HUES64 (cell line): ENCODE measurements around the gene MIA2.
"Not testable (repeated sequence)": the region's sequence is repeated elsewhere in the genome, so short reads cannot be mapped to it uniquely, and the experiment has no call there.

Experiments
- H3K27ac ChIP-seq: 2 replicates; pipeline ENCODE4 v1.7.0; 2013; ENCODE audit warnings: low read depth, low read length, inconsistent platforms
- H3K27me3 ChIP-seq: 2 replicates; pipeline ENCODE4 v1.6.1; 2013; ENCODE audit warnings: mild to moderate bottlenecking, low read length; ENCODE audit not compliant: insufficient read depth
- H3K36me3 ChIP-seq: 2 replicates; pipeline ENCODE4 v1.6.1; 2013; ENCODE audit warnings: mild to moderate bottlenecking, low read length; ENCODE audit not compliant: insufficient read depth
- H3K4me1 ChIP-seq: 2 replicates; pipeline ENCODE4 v1.6.1; 2013; ENCODE audit warnings: mild to moderate bottlenecking, low read length, moderate library complexity; ENCODE audit not compliant: insufficient read depth
- H3K4me3 ChIP-seq: 2 replicates; pipeline ENCODE4 v1.5.1; 2013; ENCODE audit warnings: mild to moderate bottlenecking, low read length, moderate library complexity
- H3K9ac ChIP-seq: 2 replicates; pipeline ENCODE4 v1.6.1; 2013; ENCODE audit warnings: mild to moderate bottlenecking, low read depth, low read length
- H3K9me3 ChIP-seq: 2 replicates; pipeline ENCODE4 v1.6.1; 2013; ENCODE audit warnings: low read depth, low read length; ENCODE audit not compliant: insufficient read depth
- WGBS: fragments of 150-250, 120-280 bp; methylation state at CpG from one replicate; pipeline ENCODE4 v1.1.7; 2013; ENCODE audit warnings: missing lambda C conversion rate; 5-methylcytosine and 5-hydroxymethylcytosine counted together

Gene MIA2

GRCh38 chr14:39275395-39275794 is 41.7 kb downstream of the MIA2 start:
- peaks cover 10% of the 10 kb centered on the region; the same call in 1 of the 2 replicates for H3K36me3 ChIP-seq
- WGBS, result 95% methylated on average over 5 of the region's 5 CpGs
- H3K9ac ChIP-seq, result no peak overlapping the region
- H3K9me3 ChIP-seq, result peaks cover 18% of the 10 kb centered on the region
- H3K27me3 ChIP-seq, result no peaks in the 10 kb centered on the region
- no peak overlapping the region for H3K4me3 ChIP-seq
- H3K4me1 ChIP-seq, result no peaks in the 10 kb centered on the region
- H3K27ac ChIP-seq, result no peak overlapping the region

- H3K9ac ChIP-seq, result no peak overlapping the region
- no peaks in the 10 kb centered on the region for H3K27me3 ChIP-seq
- peaks cover 15% of the 10 kb centered on the region for H3K9me3 ChIP-seq
- no peak overlapping the region for H3K4me3 ChIP-seq
- 83% methylated on average over 1 of the region's 1 CpG for WGBS
- no peaks in the 10 kb centered on the region for H3K4me1 ChIP-seq
- peaks cover 10% of the 10 kb centered on the region; the same call in 1 of the 2 replicates for H3K36me3 ChIP-seq
- H3K27ac ChIP-seq, result no peak overlapping the region
Observed at GRCh38 chr14:39276005-39276404, 42.3 kb downstream of the MIA2 start.

- Histone ChIP-seq H3K9me3 (peaks cover 9% of the 10 kb centered on the region; the same call in 1 of the 2 replicates), H3K4me3 (no peak overlapping the region), H3K9ac (no peak overlapping the region), H3K27ac (no peak overlapping the region), H3K4me1 (no peaks in the 10 kb centered on the region), H3K27me3 (no peaks in the 10 kb centered on the region), H3K36me3 (peaks cover 12% of the 10 kb centered on the region; the same call in 1 of the 2 replicates)
- no CpG with 5 or more reads among the region's 2 CpGs for WGBS
Observed at GRCh38 chr14:39276579-39277114, 42.9 kb downstream of the MIA2 start.

GRCh38 chr14:39279515-39279914 is 45.8 kb downstream of the MIA2 start:
- H3K9me3 ChIP-seq, result 0 out of 2 replicates have a peak, but pooled peaks cover 3% of the 10 kb centered on the region
- peaks cover 24% of the 10 kb centered on the region; the same call in 1 of the 2 replicates for H3K36me3 ChIP-seq
- no peak overlapping the region for H3K9ac ChIP-seq
- H3K4me3 ChIP-seq, result no peak overlapping the region
- 93% methylated on average over 3 of the region's 3 CpGs for WGBS
- H3K4me1 ChIP-seq, result no peaks in the 10 kb centered on the region
- no peak overlapping the region for H3K27ac ChIP-seq
- H3K27me3 ChIP-seq, result no peaks in the 10 kb centered on the region

- not testable (repeated sequence) for H3K4me1 ChIP-seq, H3K4me3 ChIP-seq, H3K9me3 ChIP-seq, H3K9ac ChIP-seq, H3K27ac ChIP-seq, H3K27me3 ChIP-seq
- H3K36me3 ChIP-seq, result peaks cover 24% of the 10 kb centered on the region; the same call in 1 of the 2 replicates
- 88% methylated on average over 3 of the region's 3 CpGs for WGBS
Observed at GRCh38 chr14:39280678-39281077, 47.0 kb downstream of the MIA2 start.

- H3K9me3 ChIP-seq, result peaks cover 7% of the 10 kb centered on the region; the same call in 1 of the 2 replicates
- no peak overlapping the region for H3K9ac ChIP-seq
- WGBS, result 91% methylated on average over 1 of the region's 1 CpG
- no peaks in the 10 kb centered on the region for H3K4me1 ChIP-seq
- H3K36me3 ChIP-seq, result peaks cover 17% of the 10 kb centered on the region
- no peak overlapping the region for H3K4me3 ChIP-seq
- H3K27ac ChIP-seq, result no peak overlapping the region
- no peaks in the 10 kb centered on the region for H3K27me3 ChIP-seq
Observed at GRCh38 chr14:39289523-39289922, 55.8 kb downstream of the MIA2 start.

- peaks cover 33% of the 10 kb centered on the region for H3K36me3 ChIP-seq
- WGBS, result 90% methylated on average over 4 of the region's 4 CpGs
- H3K4me3 ChIP-seq, result no peak overlapping the region
- H3K27ac ChIP-seq, result no peak overlapping the region
- no peaks in the 10 kb centered on the region for H3K4me1 ChIP-seq
- no peak overlapping the region for H3K9ac ChIP-seq
- H3K27me3 ChIP-seq, result no peaks in the 10 kb centered on the region
- H3K9me3 ChIP-seq, result peaks cover 2% of the 10 kb centered on the region; the same call in 1 of the 2 replicates
Observed at GRCh38 chr14:39291701-39292100, 58.0 kb downstream of the MIA2 start.

GRCh38 chr14:39293629-39294028 is 59.9 kb downstream of the MIA2 start:
- Histone ChIP-seq H3K9me3 (no peaks in the 10 kb centered on the region), H3K36me3 (peaks cover 33% of the 10 kb centered on the region), H3K9ac (no peak overlapping the region), H3K27me3 (no peaks in the 10 kb centered on the region), H3K4me1 (no peaks in the 10 kb centered on the region), H3K27ac (no peak overlapping the region), H3K4me3 (no peak overlapping the region)
- WGBS, result 92% methylated on average over 1 of the region's 2 CpGs

- H3K9ac ChIP-seq, H3K9me3 ChIP-seq, H3K4me1 ChIP-seq, H3K27me3 ChIP-seq, H3K27ac ChIP-seq, H3K4me3 ChIP-seq: not testable (repeated sequence)
- H3K36me3 ChIP-seq, result peaks cover 34% of the 10 kb centered on the region
- 94% methylated on average over 2 of the region's 3 CpGs for whole genome bisulfite sequencing
Observed at GRCh38 chr14:39300389-39300788, 66.7 kb downstream of the MIA2 start.

GRCh38 chr14:39302124-39302810 is 68.6 kb downstream of the MIA2 start:
- Histone ChIP-seq H3K9ac (no peak overlapping the region), H3K4me1 (no peaks in the 10 kb centered on the region), H3K27me3 (no peaks in the 10 kb centered on the region), H3K9me3 (no peaks in the 10 kb centered on the region), H3K36me3 (peaks cover 26% of the 10 kb centered on the region), H3K27ac (no peak overlapping the region), H3K4me3 (no peak overlapping the region)
- WGBS, result 94% methylated on average over 4 of the region's 4 CpGs

GRCh38 chr14:39303115-39303514 is 69.4 kb downstream of the MIA2 start:
- Histone ChIP-seq H3K4me3 (no peak overlapping the region), H3K9ac (no peak overlapping the region), H3K36me3 (peaks cover 26% of the 10 kb centered on the region), H3K27me3 (no peaks in the 10 kb centered on the region), H3K27ac (no peak overlapping the region), H3K9me3 (no peaks in the 10 kb centered on the region), H3K4me1 (no peaks in the 10 kb centered on the region)
- 100% methylated on average over 1 of the region's 1 CpG for WGBS
